PC-9 (cell line): ENCODE measurements around the gene OPTN. TPM values are rescaled to one million over a fixed set of nuclear protein-coding genes. Genes with fewer than 3 reads are reported as not detected.

Source experiments
- BruUV-seq: library from RNA; stranded (reverse); fragments of 400-500 nt; replicated peaks from 2 replicates; lab custom pipeline; 2021; lab: Mats Ljungman, UMichigan
- CTCF ChIA-PET: fragments of 300-600 bp; sonication (Branson Sonifier 250); formaldehyde crosslinking; loops from one replicate; lab custom pipeline; 2022; ENCODE audit warnings: antibody characterized with exemption; lab: Charles Lee
- POLR2A ChIA-PET: fragments of 300-600 bp; sonication (Branson Sonifier 250); formaldehyde crosslinking; loops from one replicate; lab custom pipeline; 2022; ENCODE audit warnings: antibody characterized with exemption; ENCODE audit not compliant: unreplicated experiment; lab: Charles Lee
- DNase-seq, 2 experiments: peaks; one replicate each; pipeline versions ENCODE4 v3.0.0 to v3.0.0-alpha.2; 2015 to 2022; ENCODE audit warnings: mixed read lengths in 1 of 2
- H2AFZ ChIP-seq: fragments of 200-600 bp; sonication (generic); 2 replicates; pipeline ENCODE4 v1.8.1; 2017; ENCODE audit warnings: antibody characterized with exemption
- H3F3A ChIP-seq: fragments of 200-600 bp; sonication (generic); 2 replicates; pipeline ENCODE4 v1.8.1; 2017; ENCODE audit warnings: antibody characterized with exemption, mild to moderate bottlenecking, low read depth; ENCODE audit not compliant: insufficient read depth
- H3K27ac ChIP-seq: fragments of 200-600 bp; sonication (generic); 2 replicates; pipeline ENCODE4 v1.6.1; 2016; ENCODE audit warnings: mixed run types
- H3K27me3 ChIP-seq: fragments of 200-600 bp; sonication (generic); 2 replicates; pipeline ENCODE4 v1.6.1; 2016; ENCODE audit warnings: low read depth, mixed run types; ENCODE audit not compliant: insufficient read depth
- H3K36me3 ChIP-seq: fragments of 200-600 bp; sonication (generic); 2 replicates; pipeline ENCODE4 v1.6.1; 2016; ENCODE audit warnings: low read depth, mixed run types
- H3K4me1 ChIP-seq: fragments of 200-600 bp; sonication (generic); replicated peaks from 2 replicates; pipeline ENCODE4 v1.6.1; 2016; ENCODE audit warnings: mixed run types; ENCODE audit not compliant: insufficient read depth
- H3K4me2 ChIP-seq: fragments of 200-600 bp; sonication (generic); 2 replicates; pipeline ENCODE4 v1.6.1; 2017; ENCODE audit warnings: mixed run types
- H3K4me3 ChIP-seq: fragments of 200-600 bp; sonication (generic); 2 replicates; pipeline ENCODE4 v1.6.1; 2016; ENCODE audit warnings: mixed run types
- H3K79me2 ChIP-seq: fragments of 200-600 bp; sonication (generic); 2 replicates; pipeline ENCODE4 v1.6.1; 2017; ENCODE audit warnings: low read depth, mixed run types
- H3K9me2 ChIP-seq: fragments of 200-600 bp; sonication (generic); 2 replicates; pipeline ENCODE4 v1.8.1; 2017; ENCODE audit warnings: mild to moderate bottlenecking; ENCODE audit not compliant: insufficient read depth
- H3K9me3 ChIP-seq: fragments of 200-600 bp; sonication (generic); 2 replicates; pipeline ENCODE4 v1.8.1; 2016; ENCODE audit warnings: low read depth; ENCODE audit not compliant: insufficient read depth
- H4K20me1 ChIP-seq: fragments of 200-600 bp; sonication (generic); 2 replicates; pipeline ENCODE4 v1.8.1; 2017; ENCODE audit not compliant: insufficient read depth
- CTCF ChIP-seq: fragments of 200-600 bp; sonication (generic); conservative IDR thresholded peaks from 2 replicates; pipeline ENCODE4 v1.6.1; 2017; ENCODE audit warnings: mixed run types, antibody characterized with exemption, mild to moderate bottlenecking, moderate library complexity
- EZH2 ChIP-seq: fragments of 200-600 bp; sonication (generic); IDR thresholded peaks from 2 replicates; pipeline ENCODE4 v1.8.0; 2017; ENCODE audit warnings: antibody characterized with exemption, low read depth
- intact Hi-C: fragments of 100-400 bp; cut with micrococcal nuclease; formaldehyde crosslinking; loops from one replicate; pipeline ENCODE4 v1.10.0; 2022; ENCODE audit not compliant: unreplicated experiment
- total RNA-seq: library from RNA; stranded (reverse); gene quantifications from 2 replicates; pipeline ENCODE4 v1.2.3, GENCODE V29; 2021

Gene OPTN
- total RNA-seq, 1 experiment from 2014 or later: 26.6 TPM

GRCh38 chr10:13160934-13161856 lies 61.2 kb downstream of the OPTN start, which contains the start of gene MCM10:
Gene MCM10, plus strand, starts transcription at chr10:13161558. Its CDS starts 2,645 bp downstream, at chr10:13164203.
- Histone ChIP-seq H3K27ac (no peak within 1 kb of the TSS), H3K9me2 (no peaks in the 10 kb centered on the region), H3K4me3 (peak within 1 kb of the TSS; percentile 77), H3K79me2 (peaks cover 16% of the 10 kb centered on the region), H3K27me3 (no peaks in the 10 kb centered on the region), H3K9me3 (no peaks in the 10 kb centered on the region), H3F3A (no peaks in the 10 kb centered on the region), H2AFZ (peak within 1 kb of the TSS; percentile 98), H3K36me3 (no peaks in the 10 kb centered on the region), H3K4me1 (peaks cover 14% of the 10 kb centered on the region; the same call in 1 of the 2 replicates), H4K20me1 (no peaks in the 10 kb centered on the region), H3K4me2 (peak within 1 kb of the TSS; percentile 97)
- BruUV-seq: no TSS peak
- intact Hi-C loops: loop anchor here (1.0 to 5.0 kb wide), 3 partner anchors 62 to 281 kb away; no protein-coding TSS in a partner anchor
- no peak for TF ChIP-seq EZH2
- peak; percentile 80 for TF ChIP-seq CTCF
- CTCF ChIA-PET: interaction anchor here (0.5 to 0.7 kb wide), 4 partner anchors 10 to 1676 kb away, joined by 3 to 7 read pairs (median 6); no protein-coding TSS in a partner anchor
- POLR2A ChIA-PET: interaction anchor here (0.7 kb wide), 1 partner anchor 69 kb away, joined by 4 read pairs; no protein-coding TSS in a partner anchor
- peak; percentile 95 to 97 for DNase-seq

- TSS peak; percentile 27 for BruUV-seq
- no peak for DNase-seq
- Histone ChIP-seq H3K27ac (no peak overlapping the region), H3F3A (no peaks in the 10 kb centered on the region), H3K36me3 (no peaks in the 10 kb centered on the region), H3K79me2 (peaks cover 16% of the 10 kb centered on the region), H3K4me2 (peak overlapping the region; percentile 93), H3K27me3 (no peaks in the 10 kb centered on the region), H2AFZ (peak overlapping the region; percentile 85), H4K20me1 (no peaks in the 10 kb centered on the region), H3K9me2 (no peaks in the 10 kb centered on the region), H3K9me3 (no peaks in the 10 kb centered on the region), H3K4me1 (peaks cover 14% of the 10 kb centered on the region; the same call in 1 of the 2 replicates), H3K4me3 (peak overlapping the region; percentile 77)
- ChIA-PET CTCF (interaction anchor here (0.5 to 0.7 kb wide), 2 partner anchors 10 to 276 kb away, joined by 3 to 7 read pairs; no protein-coding TSS in a partner anchor), POLR2A (no interaction called here)
- no peak for TF ChIP-seq CTCF
- no peak for TF ChIP-seq EZH2
- intact Hi-C loops: loop anchor here (1.0 to 5.0 kb wide), 3 partner anchors 63 to 280 kb away; no protein-coding TSS in a partner anchor
Observed at GRCh38 chr10:13161857-13162271, 61.9 kb downstream of the OPTN start.

- TF ChIP-seq EZH2 (no peak), CTCF (no peak)
- H3K4me3 ChIP-seq: no peak overlapping the region
Observed at GRCh38 chr10:13163859-13164258, 63.9 kb downstream of the OPTN start.

More at GRCh38 chr10:13163859-13164258, 63.9 kb downstream of the OPTN start:
- Histone ChIP-seq H3K9me2 (no peaks in the 10 kb centered on the region), H3K9me3 (no peaks in the 10 kb centered on the region), H4K20me1 (no peaks in the 10 kb centered on the region), H2AFZ (no peak overlapping the region), H3K36me3 (no peaks in the 10 kb centered on the region), H3K27ac (no peak overlapping the region), H3F3A (no peaks in the 10 kb centered on the region), H3K79me2 (peaks cover 16% of the 10 kb centered on the region), H3K4me1 (peaks cover 14% of the 10 kb centered on the region; the same call in 1 of the 2 replicates), H3K27me3 (no peaks in the 10 kb centered on the region), H3K4me2 (no peak overlapping the region)
- no peak for DNase-seq
- CTCF ChIA-PET: no interaction called here
- intact Hi-C loops: loop anchor here (5.0 kb wide), 1 partner anchor 278 kb away; no protein-coding TSS in a partner anchor
- POLR2A ChIA-PET: no interaction called here
- BruUV-seq: no TSS peak
